Right hindlimb (tissue), 1 donor: ENCODE data around the gene POT1.

Source experiments
- DNase-seq: peaks from one replicate; pipeline ENCODE4 v3.0.0-alpha.2; 2018

The POT1 gene

DNA sequence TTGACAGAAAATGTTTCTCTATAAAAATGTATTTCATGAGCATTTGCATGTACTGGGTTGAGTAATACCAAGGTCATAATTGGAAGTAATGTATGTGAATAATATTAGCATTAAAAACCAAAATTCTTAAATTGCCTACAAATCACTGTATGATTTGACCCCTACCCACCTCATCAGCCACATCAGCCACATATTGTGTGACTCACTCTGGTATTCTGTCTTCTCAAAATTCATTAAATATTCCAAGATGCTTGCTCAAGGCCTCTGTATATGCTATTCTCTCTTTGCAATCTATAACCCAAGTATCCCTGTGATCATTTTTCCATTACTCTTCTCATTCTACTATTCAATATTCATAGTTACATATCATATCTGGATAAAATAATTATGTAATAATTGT, 21.4 kb downstream of the POT1 start:
- no peak for DNase-seq

DNA sequence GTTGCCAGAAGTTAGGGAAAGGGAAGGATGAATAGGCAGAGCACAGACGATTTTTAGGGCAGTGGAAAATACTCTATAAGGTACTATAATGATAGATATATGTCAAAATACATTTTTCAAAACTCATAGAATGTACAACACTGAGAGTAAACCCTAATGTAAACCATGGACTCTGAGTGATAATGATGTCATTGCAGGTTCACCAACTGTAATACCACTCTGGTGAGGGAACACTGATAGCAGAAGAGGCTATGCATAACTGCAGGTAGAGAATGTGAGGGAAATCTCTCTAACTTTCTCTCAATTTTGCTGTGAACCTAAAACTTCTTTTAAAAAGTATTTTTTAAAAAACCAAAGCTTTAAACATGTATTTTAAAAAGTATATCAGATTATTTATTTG, 22.1 kb downstream of the POT1 start:
- no peak for DNase-seq

- no peak for DNase-seq
Measured at GRCh38 chr7:124898531-124898930, 31.1 kb downstream of the POT1 start.

- no peak for DNase-seq
Measured at GRCh38 chr7:124896001-124896400, 33.6 kb downstream of the POT1 start.

- no peak for DNase-seq
Measured at GRCh38 chr7:124893140-124893827, 36.3 kb downstream of the POT1 start.

- no peak for DNase-seq
Measured at GRCh38 chr7:124887247-124887646, 42.4 kb downstream of the POT1 start.

DNA sequence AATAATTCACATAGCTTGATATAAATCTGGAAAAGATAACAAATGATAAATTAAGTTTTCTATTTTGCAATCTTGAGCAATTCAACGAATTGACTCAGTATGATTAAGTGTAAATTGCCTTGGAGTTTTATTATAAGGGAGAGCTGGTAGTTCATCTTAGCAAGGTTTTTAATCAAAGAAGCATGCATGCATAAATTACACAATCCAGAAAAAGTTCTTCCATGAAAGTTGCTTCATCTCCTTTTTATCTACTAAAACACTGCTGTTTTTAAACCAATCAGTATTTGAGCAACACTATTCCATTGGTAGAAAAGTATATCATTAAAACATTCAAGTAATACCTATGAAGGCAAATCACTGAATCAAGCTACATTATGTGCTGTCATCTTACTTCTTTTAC, 47.6 kb downstream of the POT1 start:
- DNase-seq, result no peak

- no peak for DNase-seq
Measured at GRCh38 chr7:124879771-124880170, 49.9 kb downstream of the POT1 start.

DNA sequence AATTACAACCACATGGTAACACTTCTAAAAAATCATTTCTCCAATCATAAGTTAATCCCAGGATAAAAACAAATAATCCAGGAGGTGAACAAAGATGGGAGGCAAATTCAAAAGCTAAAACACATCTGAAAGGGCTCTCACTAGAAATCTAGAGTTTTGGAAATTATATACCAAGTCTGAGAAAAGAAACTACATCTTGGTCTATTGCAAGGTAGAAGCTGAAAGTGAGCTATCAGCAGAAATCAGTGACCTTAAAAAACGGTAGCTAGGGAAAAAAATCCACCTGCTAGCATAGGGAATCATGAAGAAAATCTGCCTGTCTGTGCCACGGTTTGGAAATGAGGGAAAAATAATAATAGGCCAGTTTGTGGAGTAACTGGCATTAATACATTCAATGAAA, 50.5 kb downstream of the POT1 start:
- DNase-seq, result no peak

- DNase-seq, result no peak
Measured at GRCh38 chr7:124874644-124875163, 54.9 kb downstream of the POT1 start.

DNA sequence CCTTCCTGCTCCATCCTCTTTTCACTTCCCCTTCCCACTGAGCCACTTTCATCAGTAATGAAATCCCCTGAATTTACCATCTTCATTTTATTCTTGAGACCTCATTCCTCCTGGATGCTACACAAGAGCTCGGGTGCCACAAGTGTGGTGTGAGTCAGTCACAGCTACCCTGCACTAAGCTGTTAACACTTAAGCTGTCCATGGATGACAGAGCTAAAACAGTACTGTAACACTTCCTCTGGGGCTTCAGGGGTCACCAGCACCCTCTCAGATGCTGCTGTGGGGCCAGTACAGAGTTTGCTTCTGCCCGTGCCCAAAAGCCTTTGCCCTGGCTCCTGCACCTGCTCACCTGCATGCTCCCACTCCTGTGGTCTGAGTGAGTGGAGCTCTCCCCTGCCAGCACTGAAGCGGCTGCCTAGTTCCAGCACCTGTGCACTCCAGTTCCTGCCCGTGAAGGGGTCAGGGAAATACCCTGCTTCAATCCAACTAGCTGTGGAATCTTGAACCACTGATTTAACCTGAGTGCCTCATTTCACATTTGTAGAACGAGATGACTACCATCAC, 71.9 kb downstream of the POT1 start:
- DNase-seq, result no peak

DNA sequence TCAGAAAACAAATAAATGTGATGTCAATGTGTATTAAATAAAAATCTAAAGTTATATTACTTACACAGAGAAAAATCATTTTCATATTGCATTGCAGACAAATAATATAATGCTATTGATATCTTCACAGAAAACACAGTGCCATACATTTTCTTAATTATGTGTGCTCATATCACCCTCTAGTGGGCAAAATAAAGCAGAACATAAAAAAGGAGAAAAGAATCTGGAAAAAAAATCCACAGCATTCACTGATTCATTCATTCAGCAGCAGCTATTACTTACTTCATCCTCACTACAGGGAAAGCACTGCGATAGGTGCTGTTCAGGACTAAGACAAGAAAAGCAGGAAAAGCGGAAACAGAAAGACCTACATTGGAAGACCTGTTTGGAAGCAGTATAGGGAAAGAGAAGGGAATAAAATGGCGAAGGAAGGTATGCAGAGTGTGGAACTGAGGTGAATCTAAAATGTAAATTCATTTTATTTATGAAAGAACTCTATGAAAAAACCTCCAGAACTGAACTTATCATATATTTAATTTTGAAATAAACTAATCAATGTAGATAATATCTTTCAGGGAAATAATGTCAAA, 73.2 kb downstream of the POT1 start:
- no peak for DNase-seq

- no peak for DNase-seq
Measured at GRCh38 chr7:124843336-124843735, 86.3 kb downstream of the POT1 start.

GRCh38 chr7:124840435-124840834, 89.2 kb downstream of the POT1 start:
- DNase-seq, result no peak

- no peak for DNase-seq
Measured at GRCh38 chr7:124839687-124840086, 89.9 kb downstream of the POT1 start.

DNA sequence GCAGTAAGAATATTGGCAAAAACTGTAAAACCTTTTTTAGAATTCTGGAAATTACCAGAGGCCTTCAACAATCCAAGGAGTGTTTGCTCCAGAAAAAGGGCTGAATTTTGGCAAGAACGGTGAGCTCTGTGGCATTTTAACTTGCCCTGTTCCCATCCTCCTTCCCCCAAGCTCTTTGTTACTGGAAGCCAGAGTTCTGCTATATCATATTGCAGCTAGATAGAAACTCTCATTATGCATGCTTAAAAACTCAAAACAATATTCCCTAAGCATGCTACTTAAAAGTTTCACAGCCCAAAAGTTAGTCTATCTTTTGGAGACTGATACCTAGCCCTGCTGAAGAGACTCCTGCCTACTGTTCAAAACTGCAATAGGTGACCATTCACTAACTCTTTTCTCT, 93.5 kb downstream of the POT1 start:
- no peak for DNase-seq

- DNase-seq, result no peak
Measured at GRCh38 chr7:124818807-124819206, 110.8 kb downstream of the POT1 start.

GRCh38 chr7:124813994-124814798, 115.4 kb downstream of the POT1 start:
- no peak for DNase-seq

DNA sequence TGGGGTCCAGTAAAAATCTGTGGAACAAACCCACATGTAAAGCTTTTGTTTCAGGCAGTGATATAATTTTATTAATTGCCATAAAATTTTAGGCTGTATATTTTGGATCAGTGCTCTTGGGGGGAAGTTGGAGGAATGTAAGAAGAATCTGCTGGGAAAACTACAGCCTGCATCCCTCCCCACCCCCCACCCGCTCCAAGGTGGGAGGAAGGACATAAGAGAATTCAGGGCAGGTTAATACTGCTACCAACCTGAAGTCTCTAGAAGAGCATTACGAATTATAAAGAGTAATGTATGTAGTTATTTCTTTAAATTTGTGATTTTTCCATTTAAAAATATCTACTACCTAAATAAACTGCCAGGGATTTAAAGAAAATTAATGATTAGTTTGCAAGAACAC, 116.9 kb downstream of the POT1 start:
- no peak for DNase-seq

DNA sequence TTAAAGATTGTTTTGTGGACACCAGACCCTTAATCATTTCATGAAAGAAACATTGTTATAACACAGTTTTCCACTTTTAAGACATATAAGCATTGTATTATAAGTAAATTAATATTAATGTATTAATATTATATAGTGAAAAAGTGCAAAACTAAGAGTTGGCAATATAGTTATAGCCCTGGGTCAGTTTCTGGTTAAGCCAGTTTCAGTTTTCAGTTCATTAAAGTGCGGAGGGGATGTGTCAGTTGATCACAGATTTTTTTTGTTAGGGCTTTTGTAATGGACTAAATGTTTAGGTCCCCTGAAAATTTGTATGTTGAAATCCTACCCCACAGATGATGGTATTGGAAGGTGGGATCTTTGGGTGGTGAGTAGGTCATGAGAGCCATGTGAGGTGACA, 118.3 kb downstream of the POT1 start:
- DNase-seq, result no peak

DNA sequence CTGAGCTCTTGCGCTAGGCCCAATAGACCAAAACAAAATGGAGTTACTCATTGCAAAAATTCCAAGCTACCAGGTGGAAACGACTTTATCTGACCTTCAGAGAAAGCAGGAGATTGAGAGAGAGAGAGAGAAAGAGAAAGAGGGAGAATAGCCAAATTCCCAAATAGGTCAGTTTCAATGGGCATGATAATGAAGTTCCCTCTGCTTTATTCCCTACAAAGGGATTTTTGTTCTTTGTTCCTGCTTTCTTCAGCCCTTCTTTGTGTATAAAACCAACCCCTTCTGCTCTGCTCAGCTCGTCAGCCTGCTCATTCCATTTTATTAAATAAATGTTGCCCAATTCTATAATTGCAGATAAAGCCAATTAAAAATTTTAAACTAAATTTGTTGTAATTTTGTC, 119.0 kb downstream of the POT1 start:
- no peak for DNase-seq

- DNase-seq, result no peak
Measured at GRCh38 chr7:124808206-124808605, 121.4 kb downstream of the POT1 start.

DNA sequence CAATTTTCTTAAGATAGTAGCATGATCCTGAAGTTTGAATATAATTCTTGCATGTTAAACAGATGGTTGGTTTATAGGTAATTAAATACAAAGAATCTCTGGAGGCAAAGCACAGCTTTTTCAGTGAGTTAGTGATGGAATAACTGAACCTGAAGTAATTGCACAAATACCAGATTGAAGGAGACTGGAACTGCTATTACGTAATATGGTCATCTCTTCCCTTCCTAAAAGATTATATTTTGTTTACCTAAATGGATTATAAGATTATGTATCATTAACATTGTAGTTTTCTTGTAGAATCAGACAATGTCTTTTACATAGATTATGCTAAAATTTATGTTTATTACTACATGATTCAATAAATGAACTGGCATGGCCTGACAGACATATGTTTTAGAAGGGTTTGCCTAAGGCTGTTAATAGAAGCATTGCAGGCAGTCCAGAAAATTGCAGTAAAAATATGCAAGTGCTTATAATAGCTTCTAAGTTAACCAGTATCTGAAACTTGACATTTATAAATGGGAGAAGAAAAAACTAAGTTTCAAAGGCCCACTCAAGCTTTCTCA, 128.2 kb downstream of the POT1 start:
- no peak for DNase-seq
